Activated T-cell treated with anti-CD3 and anti-CD28 coated beads, Interleukin-2, amount 50 U/mL, for 1 hour (primary cell): Measurements from ENCODE around the gene ALLC.

Source experiments
- DNase-seq: peaks from one replicate; pipeline ENCODE4 v3.0.0-alpha.2; 2020

ALLC gene

DNA sequence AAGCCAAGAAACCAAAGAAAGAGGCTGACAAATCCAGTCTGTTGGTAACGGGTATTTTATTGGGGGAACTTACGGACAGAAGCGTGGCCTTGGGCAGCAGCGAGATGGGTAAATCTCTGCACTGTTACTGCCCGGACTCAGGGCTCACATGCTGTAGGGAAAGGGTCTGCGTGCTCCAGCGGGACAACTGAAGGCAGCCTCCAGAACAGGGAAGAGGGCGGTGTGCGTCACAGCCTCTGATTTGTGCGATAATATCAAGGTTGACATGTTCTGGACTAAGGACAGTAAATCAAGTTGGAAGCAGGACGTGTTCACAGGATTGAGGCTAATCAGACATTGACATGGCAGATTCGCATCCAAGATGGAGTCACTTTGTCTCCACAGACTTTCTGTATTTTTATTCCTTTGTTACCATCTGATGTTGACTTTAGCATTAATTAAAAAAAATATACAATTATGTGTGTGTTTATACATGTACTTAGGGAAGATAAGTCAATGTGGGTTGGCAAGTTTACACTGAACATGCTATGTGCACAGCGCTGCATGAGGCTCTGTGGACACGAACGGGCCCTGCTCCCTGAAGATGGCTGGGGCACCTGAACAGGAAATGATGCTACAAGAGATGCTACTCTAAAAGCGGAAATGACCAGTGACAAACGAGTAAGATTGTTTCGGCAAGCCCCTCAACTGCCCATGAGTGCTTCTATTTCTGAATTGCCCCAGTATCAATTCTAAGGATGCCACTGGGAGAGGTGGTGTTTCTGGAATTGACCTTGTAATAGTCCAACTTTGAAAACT, 22.7 kb downstream of the ALLC start:
- no peak for DNase-seq

DNA sequence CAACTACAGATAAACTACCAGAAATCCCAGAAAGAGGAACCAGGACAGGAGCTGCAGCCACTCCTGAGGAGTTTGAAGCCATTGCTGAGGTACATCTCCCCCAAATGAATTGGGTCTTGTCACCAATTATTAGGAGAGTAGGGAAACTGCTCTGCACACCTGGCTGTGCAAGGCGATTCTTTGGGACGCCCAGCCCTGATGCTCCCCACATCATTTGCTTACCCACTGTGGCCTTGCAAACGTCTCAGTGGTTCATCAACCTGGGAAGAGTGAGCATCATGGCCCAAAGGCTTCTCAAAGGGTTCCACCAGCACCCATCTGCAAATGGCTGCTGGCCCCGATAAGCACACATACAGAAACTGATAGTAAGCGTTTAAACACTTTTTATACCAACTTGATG, 23.6 kb downstream of the ALLC start:
- DNase-seq: no peak

DNA sequence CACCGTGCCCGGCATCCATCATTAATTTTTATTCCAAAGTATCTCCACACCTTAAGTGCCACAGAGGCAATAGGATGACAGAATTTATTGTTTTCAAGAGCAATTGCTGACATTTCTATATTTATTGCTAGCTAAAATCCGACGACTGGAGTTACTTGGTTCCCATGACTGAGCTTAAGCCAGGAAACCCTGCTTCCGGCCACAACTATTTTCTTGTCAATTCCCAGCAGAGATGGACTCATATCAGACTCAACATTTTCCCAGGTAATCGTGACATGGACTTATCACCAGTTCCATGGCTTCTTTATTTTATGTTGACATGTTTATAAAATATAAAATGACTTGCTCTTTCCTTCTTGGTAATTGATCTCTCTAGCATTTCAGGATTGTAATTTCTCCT, 24.8 kb downstream of the ALLC start:
- no peak for DNase-seq

DNA sequence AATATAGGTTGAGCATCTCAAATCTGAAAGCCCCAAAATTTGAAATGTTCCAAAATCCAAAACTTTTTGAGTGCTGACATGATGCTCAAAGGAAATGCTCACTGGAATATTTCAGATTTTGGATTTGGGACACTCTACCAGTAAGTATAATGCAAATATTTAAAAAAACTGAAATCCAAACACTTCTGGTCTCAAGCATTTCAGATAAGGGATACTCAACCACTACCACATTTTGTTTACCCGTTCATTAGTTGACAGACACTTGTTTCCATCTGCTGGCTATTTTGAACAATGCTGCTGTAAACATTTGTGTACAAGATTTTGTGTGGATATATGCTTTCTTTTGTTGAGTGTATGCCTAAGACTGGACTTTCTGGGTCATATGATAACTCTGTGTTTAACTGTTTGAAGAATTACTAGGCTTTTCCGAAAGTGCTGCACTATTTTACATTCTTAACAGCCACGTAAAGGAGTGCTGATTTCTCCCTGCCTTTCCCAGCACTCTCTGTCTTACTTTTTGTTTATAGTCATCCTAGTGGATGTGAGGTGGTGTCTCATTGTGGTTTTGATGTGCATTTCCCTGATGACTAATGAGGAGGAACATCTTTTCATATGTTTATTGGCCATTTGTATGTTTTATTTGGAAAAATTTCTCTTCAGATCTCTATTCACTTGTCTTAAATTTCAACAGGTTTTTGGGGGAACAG, 25.9 kb downstream of the ALLC start:
- DNase-seq: no peak

DNA sequence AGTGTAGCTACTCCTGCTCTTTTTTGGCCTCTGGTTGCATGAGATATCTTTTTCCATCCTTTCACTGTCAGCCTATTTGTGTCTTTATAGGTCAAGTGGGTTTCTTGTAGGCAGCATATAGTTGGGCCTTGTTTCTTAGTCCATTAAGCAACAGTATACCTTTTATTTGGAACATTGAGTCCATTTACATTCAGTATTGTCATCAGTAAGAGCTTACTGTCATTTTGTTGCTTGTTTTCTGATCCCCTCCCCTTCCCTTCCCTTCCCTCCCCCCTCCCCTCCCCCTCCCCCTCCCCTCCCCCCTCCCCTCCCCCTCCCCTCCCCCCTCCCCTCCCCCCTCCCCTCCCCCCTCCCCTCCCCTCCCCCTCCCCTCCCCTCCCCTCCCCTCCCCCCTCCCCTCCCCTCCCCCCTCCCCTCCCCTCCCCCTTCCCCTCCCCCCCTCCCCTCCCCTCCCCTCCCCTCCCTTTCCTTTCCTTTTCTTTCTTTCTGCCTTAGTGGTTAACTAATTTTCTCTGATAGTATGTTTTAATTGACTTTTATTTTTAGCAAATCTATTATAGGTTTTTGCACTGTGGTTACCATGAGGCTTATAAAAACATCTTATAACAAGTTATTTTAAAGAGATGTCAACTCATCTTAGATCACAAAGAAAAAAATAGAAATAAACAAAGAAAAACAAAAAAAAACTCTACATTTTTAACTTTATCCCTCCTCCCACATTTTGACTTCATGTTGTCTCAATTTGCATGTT, 32.2 kb downstream of the ALLC start:
- DNase-seq: no peak

DNA sequence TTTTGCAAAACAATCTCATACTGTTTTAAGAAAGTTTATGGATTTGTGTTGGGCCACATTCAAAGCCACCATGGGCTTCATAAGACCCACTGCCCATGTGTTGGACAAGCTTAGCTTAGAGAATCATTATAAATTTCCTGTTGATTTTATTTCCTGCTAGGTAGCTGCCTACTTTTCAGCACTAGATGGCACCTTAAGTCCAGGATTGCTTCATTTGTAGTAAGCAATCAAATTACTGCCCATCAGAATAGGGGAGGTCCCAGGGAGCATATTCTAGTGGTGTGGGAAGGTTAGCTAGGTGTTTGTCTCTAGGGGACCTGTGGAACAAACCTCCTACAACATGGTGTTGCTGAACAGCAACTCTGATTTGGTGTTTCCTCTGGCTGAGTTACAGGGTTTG, 34.4 kb downstream of the ALLC start:
- DNase-seq: no peak

DNA sequence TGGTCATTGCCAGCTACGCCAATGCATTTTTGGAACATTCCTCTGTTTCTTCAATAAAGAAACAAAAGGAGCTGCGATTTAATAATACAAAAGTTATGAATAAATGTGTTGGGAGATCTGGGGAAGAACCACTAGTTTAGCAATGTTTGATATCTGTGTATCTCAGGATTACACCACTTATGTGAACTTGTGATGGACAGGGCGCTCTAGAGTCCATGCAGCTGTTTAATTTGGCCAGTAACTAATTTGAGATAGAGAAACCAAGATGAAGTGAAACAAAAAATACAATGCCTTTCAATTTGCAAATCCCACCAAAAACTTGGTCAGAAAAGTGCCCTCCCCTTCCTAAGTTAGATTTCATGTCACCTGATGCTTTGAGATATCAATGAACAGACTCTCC, 38.5 kb downstream of the ALLC start:
- DNase-seq: no peak

DNA sequence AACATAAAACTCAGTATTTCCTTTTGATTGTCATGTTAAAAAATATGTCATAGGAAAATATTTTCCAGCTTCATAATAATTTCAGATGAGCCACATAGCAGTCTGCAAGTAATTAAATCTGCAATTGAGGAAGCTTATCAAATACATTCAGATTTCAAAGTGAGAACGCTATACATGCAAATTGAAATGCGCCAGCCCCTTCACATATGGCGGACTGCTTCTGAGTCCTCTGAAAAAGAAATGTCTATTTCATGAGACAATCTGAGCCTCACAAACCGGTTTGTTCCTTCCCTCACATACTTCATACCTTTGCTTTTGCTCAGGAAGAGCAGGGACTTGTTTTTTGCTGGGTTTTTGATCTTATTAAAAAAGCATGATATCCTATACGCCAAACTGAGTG, 43.1 kb downstream of the ALLC start:
- no peak for DNase-seq

DNA sequence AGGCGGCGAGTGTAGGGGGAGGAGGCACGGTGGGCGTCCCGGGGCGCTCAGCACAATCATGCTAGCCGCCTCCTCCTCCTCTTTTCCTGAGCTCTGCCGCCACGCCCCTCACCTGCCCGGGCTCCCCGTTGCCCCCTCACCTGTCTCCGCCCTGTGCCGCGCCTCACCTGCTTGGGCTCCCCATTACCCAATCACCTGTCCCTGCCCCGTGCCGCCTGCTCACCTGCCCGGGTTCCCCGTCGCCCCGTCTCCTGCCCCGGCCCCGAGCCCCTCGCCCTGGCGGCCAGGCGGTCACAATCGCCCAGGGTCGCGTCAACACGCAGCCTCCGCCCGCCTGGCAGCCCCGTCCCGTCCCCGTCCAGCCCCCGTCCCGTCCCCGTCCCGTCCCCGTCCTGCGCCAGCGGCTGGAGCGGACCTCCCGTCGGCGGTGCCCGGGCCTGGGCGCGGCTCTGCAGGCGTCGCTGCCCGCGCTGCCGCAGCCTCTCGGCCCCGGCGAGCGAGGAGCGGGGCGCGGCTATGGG, 45.3 kb downstream of the ALLC start, which contains the start of gene DCDC2C:
Gene DCDC2C, plus strand, starts transcription at position 340 of the 521 bp plus-strand sequence. Its CDS starts 177 bp downstream, at position 517.
- no peak for DNase-seq

DNA sequence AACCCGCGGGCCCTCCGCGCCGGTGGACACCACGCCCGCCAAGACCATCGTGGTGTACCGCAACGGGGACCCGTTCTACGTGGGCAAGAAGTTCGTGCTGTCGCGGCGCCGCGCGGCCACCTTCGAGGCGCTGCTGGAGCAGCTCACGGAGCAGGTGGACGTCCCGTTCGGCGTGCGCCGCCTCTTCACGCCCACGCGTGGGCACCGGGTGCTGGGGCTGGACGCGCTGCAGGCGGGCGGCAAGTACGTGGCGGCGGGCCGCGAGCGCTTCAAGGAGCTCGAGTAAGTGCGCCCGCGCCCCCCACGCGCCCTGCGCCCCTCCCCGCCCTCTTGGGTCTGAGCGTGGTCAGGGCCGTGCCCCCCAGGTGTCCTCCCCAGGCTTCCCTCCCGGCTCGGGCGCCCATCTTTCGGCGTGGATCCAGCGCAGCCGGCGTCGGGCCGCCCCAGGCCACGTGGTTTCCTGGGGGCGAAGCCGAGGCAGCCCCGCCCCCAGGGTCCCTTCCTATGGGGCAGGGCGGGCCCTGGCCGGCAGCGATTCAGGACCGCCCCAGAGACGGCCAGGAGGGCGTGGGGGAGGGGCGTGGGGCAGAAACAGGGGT, 45.9 kb downstream of the ALLC start:
- no peak for DNase-seq

DNA sequence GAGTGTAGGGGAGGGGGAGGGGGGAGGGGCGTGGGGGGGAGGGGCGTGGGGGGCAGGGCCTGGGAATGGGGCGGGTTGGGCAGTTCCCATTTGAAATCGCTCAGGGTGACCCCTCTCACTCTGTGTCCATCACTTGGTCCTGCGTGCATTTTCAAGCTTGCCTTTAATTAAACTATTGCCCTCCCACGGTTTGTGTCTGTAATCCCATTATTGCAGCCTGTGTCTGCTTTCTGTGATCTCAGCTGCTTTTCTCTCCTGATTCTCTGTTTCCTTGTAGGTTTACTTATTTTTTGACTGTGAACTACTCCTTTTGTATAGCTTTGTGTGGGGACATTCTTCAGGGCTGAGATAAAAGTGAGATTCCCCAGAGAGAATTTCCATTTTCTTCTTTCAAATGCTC, 46.7 kb downstream of the ALLC start:
- DNase-seq: no peak

DNA sequence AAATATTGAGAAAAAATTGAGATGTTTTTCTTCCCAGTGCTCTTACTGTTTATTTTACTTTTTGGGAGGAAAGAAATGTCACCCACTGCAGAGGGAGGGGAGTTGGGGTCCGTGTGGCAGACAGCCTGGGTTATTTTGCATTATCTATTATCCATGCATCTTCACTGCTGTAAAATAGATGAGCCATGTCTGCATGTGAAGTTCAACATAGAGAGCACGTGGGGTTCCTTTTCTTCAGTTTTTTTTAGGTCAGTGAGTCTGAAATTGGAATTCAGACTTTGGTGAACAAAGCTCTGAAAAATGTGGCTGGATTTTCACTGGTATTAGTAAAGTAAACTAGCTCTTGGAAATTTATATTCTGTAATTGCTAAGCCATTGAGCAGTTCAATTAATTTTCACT, 47.8 kb downstream of the ALLC start:
- DNase-seq: no peak

DNA sequence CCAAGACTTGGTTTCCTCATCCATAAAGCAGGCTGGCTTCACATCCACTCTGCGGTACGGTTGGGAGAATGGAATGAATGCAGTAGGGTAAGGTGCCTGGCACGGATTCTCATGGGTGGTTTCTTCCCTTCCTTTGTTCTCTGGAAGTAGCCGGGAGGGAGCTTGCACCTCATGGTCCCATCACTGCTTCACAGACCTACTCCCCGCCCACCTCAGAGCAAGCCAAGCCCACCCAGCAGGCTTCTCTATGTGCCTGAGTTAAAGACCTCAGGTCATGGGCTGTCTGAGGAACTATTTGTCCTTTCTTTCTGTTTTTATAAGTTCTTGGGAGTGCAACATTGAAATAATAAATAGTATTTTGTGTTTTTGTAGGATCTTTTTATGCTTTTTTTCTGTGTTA, 48.9 kb downstream of the ALLC start:
- no peak for DNase-seq

DNA sequence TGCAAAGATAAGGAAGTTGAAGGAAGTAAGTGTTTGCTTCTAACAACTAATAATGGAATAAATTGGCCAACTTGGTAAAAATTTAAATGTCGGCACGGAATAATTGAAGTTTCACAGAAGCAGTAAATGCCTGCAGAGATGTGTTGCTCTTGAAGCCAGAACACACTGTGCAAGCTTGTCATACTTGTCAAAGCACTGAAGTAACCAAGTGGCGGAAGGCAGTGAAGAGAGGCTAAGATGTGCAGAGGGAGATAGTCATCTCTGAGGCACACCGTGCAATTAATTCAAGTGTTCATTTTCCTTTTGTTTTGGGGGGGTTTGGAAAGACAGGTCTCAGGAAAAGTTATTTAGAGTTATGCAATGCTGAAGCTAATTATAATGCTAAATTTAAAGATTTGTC, 50.6 kb downstream of the ALLC start:
- DNase-seq: no peak

DNA sequence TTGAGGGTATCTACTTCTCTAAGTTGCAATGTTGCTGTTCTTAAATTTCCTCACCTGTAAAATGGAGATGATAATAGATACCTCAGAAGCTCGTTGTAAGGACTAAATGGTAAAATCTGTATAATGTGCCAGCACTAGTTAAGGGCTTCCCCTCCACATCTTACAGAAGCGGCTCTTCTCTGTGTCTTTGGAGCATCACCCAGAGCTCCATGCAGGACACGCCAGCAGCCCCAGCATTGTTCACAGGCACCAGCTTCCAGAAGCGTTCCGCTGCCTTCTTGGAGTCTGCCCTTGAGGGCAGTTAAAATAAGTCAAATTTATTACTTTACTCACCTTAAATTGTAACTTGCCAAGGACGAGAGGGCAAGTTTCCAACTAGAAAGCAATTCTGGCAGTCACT, 51.2 kb downstream of the ALLC start:
- no peak for DNase-seq

DNA sequence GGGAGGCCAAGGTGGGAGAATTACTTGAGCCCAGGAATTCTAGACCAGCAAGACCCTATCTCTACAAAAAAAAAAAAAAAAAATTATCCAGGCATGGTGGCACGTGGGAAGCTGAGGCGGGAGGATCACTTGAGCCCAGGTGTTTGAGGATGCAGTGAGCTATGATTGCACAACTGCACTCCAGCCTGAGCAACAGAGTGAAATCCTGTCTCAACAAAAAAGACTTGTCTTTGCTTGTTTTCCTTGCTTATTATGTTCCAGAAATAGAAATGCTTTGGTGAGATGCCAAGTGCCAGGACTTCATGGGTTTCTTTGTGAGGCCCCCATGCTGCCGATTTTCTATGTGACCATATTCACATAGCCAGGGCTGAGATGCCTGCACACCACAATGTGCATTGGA, 54.4 kb downstream of the ALLC start:
- DNase-seq: no peak

DNA sequence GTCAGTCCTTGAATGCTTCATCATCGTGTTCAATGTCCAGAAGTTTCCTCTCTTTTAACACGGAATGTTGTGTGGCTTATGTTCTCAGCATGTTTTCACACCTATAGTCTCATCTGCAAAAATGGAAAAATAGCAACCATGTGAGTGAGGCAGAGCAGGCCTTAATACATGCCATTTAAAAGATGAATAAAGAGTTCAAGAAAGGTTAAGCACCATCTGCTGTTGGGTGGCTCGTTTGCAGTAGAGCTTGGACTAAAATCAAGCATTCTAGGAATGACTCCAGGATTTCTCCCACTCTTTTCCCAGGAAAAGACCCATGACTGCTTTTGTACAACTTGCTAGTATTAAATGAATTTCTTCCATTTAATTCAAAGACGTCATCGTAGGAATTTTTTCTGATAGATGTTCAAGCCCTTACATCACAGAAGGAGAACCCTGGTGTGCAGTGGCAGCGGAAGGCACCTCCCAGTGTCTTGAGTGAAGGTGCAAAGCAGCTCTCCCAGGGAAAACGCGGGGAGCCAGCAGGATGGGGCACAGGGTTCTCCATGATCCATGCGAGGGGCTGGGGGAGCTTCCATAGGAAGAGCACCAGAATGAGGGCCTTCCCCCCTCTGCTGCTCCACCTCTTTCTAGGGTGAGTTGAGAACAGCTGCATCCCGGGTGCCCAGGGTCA, 55.0 kb downstream of the ALLC start:
- DNase-seq: no peak

DNA sequence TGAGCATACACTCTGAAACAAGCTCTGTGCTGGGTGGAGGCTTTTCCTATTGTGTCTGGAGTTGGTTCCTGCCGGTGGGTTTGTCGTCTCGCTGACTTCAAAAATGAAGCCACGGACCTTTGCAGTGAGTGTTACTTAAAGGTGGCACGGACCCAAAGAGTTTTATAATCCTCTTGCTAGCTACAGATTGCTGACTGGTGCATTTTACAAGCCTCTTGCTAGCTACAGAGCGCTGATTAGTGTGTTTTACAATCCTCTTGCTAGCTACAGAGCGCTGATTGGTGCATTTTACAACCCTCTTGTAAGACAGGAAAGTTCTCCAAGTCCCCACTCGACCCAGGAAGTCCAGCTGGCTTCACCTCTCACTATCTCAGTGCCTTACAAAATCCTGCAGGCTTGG, 60.7 kb downstream of the ALLC start:
- no peak for DNase-seq

DNA sequence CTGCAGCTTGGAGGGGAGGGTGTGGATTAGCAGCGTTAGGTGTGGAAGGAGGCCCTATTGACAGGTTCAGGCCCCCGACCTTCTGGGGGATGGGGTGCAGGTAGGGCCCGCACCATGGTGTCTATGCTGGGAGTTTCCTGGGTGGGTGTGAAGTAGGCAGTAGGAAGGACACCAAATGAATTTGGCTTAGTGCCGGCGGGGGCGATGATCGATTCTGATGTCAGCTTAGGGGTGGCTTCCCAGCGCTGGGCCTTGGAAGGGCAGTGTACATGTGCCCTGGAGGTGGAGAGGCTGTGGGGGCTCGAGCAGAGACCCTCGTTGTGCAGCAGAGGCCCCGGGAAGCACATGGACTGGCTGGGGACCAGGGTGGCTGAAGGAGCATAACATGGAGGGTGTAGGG, 67.0 kb downstream of the ALLC start:
- DNase-seq: no peak

DNA sequence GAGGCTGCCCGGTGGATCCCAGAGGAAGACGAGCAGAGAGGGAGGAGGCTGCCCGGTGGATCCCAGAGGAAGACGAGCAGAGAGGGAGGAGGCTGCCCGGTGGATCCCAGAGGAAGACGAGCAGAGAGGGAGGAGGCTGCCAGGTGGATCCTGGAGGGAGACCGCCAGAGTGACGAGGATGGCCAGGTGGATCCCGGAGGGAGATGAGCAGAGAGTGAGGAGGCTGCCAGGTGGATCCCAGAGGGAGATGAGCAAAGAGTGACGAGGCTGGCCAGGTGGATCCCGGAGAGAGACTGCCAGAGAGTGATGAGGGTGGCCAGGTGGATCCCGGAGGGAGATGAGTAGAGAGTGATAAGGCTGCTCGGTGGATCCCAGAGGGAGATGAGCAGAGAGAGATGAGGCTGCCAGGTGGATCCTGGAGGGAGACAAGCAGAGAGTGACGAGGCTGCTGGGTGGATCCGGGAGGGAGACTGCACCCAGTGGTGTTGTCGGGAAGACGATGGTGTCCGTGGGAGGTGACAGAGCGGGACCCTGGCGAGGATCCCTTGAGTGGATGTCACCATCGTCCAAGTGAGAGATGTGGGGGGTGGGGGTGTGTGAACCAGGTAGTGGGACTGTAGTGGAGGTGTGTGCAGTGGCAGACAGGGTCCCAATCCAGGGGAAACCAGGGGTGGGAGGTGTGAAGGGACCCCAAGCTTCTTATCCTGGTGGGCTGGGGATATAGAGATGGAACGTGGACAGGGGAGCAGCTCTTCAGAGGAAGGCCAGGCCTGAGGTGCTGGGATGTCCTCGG, 67.7 kb downstream of the ALLC start:
- no peak for DNase-seq

DNA sequence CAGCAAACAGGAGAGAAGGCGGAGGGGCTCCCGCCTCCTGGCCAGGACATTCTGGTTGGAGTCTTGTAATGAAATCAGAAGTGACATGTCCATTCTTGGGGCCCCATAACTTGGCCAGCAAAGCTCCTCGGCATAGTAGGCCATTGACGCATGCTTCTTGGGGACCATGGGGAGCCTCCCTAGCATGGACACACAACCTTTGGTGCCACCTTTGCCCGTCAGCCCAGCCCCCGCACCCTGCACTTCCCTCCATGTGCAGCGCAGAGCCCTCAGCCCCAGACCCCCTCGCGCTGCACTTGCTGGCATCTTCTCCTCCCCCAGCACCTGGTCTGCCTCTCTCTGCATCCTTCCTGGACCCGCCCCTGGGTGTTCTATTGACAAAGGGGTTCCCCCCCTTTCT, 68.5 kb downstream of the ALLC start:
- no peak for DNase-seq
